H9 (cell line): ENCODE measurements around the gene SRM. TPM values are rescaled to one million over a fixed set of nuclear protein-coding genes. Genes with fewer than 3 reads are reported as not detected.

Experiments used
- DNase-seq: peaks from one replicate; pipeline ENCODE4 v3.0.0-alpha.2; 2017
- H2AFZ ChIP-seq: one replicate; pipeline ENCODE4 v1.6.1; 2013; ENCODE audit warnings: mild to moderate bottlenecking, low read length, control low read depth, moderate library complexity
- H2AK5ac ChIP-seq: 2 replicates; pipeline ENCODE4 v1.6.1; 2013; ENCODE audit warnings: low read length, control low read depth, mixed read lengths; ENCODE audit not compliant: insufficient read length
- H2BK120ac ChIP-seq: one replicate; pipeline ENCODE4 v1.6.1; 2013; ENCODE audit warnings: low read depth, mild to moderate bottlenecking, low read length, control low read depth, inconsistent platforms; ENCODE audit not compliant: poor library complexity, severe bottlenecking
- H2BK12ac ChIP-seq: 2 replicates; pipeline ENCODE4 v1.6.1; 2013; ENCODE audit warnings: low read length, control low read depth, mixed read lengths, low read depth; ENCODE audit not compliant: insufficient read length
- H2BK15ac ChIP-seq: 2 replicates; pipeline ENCODE4 v1.6.1; 2013; ENCODE audit warnings: low read depth, low read length, control low read depth
- H2BK20ac ChIP-seq: one replicate; pipeline ENCODE4 v1.6.1; 2013; ENCODE audit warnings: low read depth, mild to moderate bottlenecking, low read length, control low read depth, inconsistent platforms; ENCODE audit not compliant: poor library complexity, severe bottlenecking
- H2BK5ac ChIP-seq: 2 replicates; pipeline ENCODE4 v1.6.1; 2013; ENCODE audit warnings: low read length, control low read depth, mixed read lengths; ENCODE audit not compliant: insufficient read length
- H3K14ac ChIP-seq: 2 replicates; pipeline ENCODE4 v1.6.1; 2013; ENCODE audit warnings: low read length, control low read depth; ENCODE audit not compliant: insufficient read depth
- H3K18ac ChIP-seq: 2 replicates; pipeline ENCODE4 v1.6.1; 2013; ENCODE audit warnings: low read depth, mild to moderate bottlenecking, mixed read lengths, low read length, control low read depth; ENCODE audit not compliant: insufficient read length
- H3K23ac ChIP-seq: 2 replicates; pipeline ENCODE4 v1.6.1; 2013; ENCODE audit warnings: low read length, control low read depth, mixed read lengths, low read depth; ENCODE audit not compliant: insufficient read length
- H3K23me2 ChIP-seq: 2 replicates; pipeline ENCODE4 v1.6.1; 2013; ENCODE audit warnings: low read depth, mild to moderate bottlenecking, mixed read lengths, low read length, control low read depth; ENCODE audit not compliant: insufficient read length, poor library complexity, severe bottlenecking
- H3K27ac ChIP-seq: 2 replicates; pipeline ENCODE4 v1.5.1; 2013; ENCODE audit warnings: low read length, control low read depth, mixed read lengths, low read depth; ENCODE audit not compliant: insufficient read length
- H3K27me3 ChIP-seq: 2 replicates; pipeline ENCODE4 v1.6.1; 2013; ENCODE audit warnings: low read length, control low read depth, inconsistent platforms; ENCODE audit not compliant: insufficient read depth
- H3K4ac ChIP-seq: 2 replicates; pipeline ENCODE4 v1.6.1; 2013; ENCODE audit warnings: low read depth, mild to moderate bottlenecking, control low read depth, inconsistent platforms, low read length, moderate library complexity
- H3K4me1 ChIP-seq: 2 replicates; pipeline ENCODE4 v1.6.1; 2013; ENCODE audit warnings: low read length, control low read depth, inconsistent platforms; ENCODE audit not compliant: insufficient read depth
- H3K4me2 ChIP-seq: 2 replicates; pipeline ENCODE4 v1.6.1; 2013; ENCODE audit warnings: low read length, control low read depth, mixed read lengths; ENCODE audit not compliant: insufficient read length, insufficient read depth
- H3K56ac ChIP-seq: 2 replicates; pipeline ENCODE4 v1.6.1; 2013; ENCODE audit warnings: low read depth, mild to moderate bottlenecking, mixed read lengths, low read length, control low read depth; ENCODE audit not compliant: insufficient read length
- H3K79me1 ChIP-seq: 2 replicates; pipeline ENCODE4 v1.6.1; 2013; ENCODE audit warnings: low read depth, mild to moderate bottlenecking, moderate library complexity, low read length, control low read depth, inconsistent platforms; ENCODE audit not compliant: insufficient read depth, poor library complexity, severe bottlenecking
- H3K79me2 ChIP-seq: 2 replicates; pipeline ENCODE4 v1.6.1; 2013; ENCODE audit warnings: low read length, control low read depth, inconsistent platforms; ENCODE audit not compliant: insufficient read depth
- H3K9ac ChIP-seq: 2 replicates; pipeline ENCODE4 v1.6.1; 2013; ENCODE audit warnings: low read length, control low read depth, mixed read lengths; ENCODE audit not compliant: insufficient read length; ENCODE audit errors: extremely low read depth
- H3K9me3 ChIP-seq: one replicate; pipeline ENCODE4 v1.6.1; 2013; ENCODE audit warnings: low read depth, low read length, inconsistent platforms; ENCODE audit not compliant: control insufficient read depth
- H3T11ph ChIP-seq: one replicate; pipeline ENCODE4 v1.6.1; 2013; ENCODE audit warnings: mild to moderate bottlenecking, low read length, control low read depth, inconsistent platforms
- H4K20me1 ChIP-seq: one replicate; pipeline ENCODE4 v1.6.1; 2013; ENCODE audit not compliant: control insufficient read depth, insufficient read length, insufficient read depth
- H4K5ac ChIP-seq: 2 replicates; pipeline ENCODE4 v1.6.1; 2013; ENCODE audit warnings: low read depth, mild to moderate bottlenecking, mixed read lengths, low read length, control low read depth; ENCODE audit not compliant: insufficient read length
- H4K8ac ChIP-seq: replicated peaks from 2 replicates; pipeline ENCODE4 v1.6.1; 2013; ENCODE audit warnings: low read length, control low read depth, mixed read lengths, low read depth; ENCODE audit not compliant: insufficient read length
- H4K91ac ChIP-seq: 2 replicates; pipeline ENCODE4 v1.6.1; 2013; ENCODE audit warnings: low read depth, mild to moderate bottlenecking, moderate library complexity, mixed read lengths, low read length, control low read depth; ENCODE audit not compliant: insufficient read length
- H3K27ac Mint-ChIP-seq, 3 experiments: 2 replicates in 2 of 3; 3 replicates in 1 of 3; pipeline ENCODE4 v1.8.0; 2020 to 2021; ENCODE audit warnings: mixed read lengths in 3 of 3, mild to moderate bottlenecking in 1 of 3, moderate library complexity in 1 of 3
- H3K27me3 Mint-ChIP-seq: 2 replicates; pipeline ENCODE4 v1.8.0; 2021; ENCODE audit warnings: low read depth, mild to moderate bottlenecking, moderate library complexity, mixed read lengths
- H3K36me3 Mint-ChIP-seq, 3 experiments: 2 replicates in 2 of 3; 3 replicates in 1 of 3; pipeline ENCODE4 v1.8.0; 2020 to 2021; ENCODE audit warnings: low read depth in 3 of 3, mixed read lengths in 3 of 3; ENCODE audit not compliant: insufficient read depth in 1 of 3
- H3K4me1 Mint-ChIP-seq, 2 experiments: 2 replicates each; pipeline ENCODE4 v1.8.0; 2020; ENCODE audit warnings: mixed read lengths in 2 of 2
- H3K4me3 Mint-ChIP-seq, 2 experiments: 2 replicates in 1 of 2; 3 replicates in 1 of 2; pipeline ENCODE4 v1.8.0; 2020 to 2021; ENCODE audit warnings: mild to moderate bottlenecking in 2 of 2, mixed read lengths in 2 of 2, moderate library complexity in 1 of 2
- H3K9me3 Mint-ChIP-seq, 2 experiments: 2 replicates in 1 of 2; 3 replicates in 1 of 2; pipeline ENCODE4 v1.8.0; 2020; ENCODE audit warnings: mild to moderate bottlenecking in 2 of 2, mixed read lengths in 2 of 2, moderate library complexity in 1 of 2
- CTCF ChIP-seq: fragments of 200-600 bp; sonication (generic); conservative IDR thresholded peaks from 3 replicates; pipeline ENCODE4 v1.8.0; 2021; ENCODE audit warnings: antibody characterized with exemption, mild to moderate bottlenecking
- WGBS: extraction: QIAGEN DNeasy Blood & Tissue Kit; methylation state at CpG from one replicate; pipeline ENCODE4 v1.1.7; 2013; ENCODE audit warnings: missing lambda C conversion rate, low lambda C conversion rate, mixed read lengths; ENCODE audit not compliant: insufficient read length; ENCODE audit errors: extremely low coverage; 5-methylcytosine and 5-hydroxymethylcytosine counted together
- total RNA-seq: library from RNA; stranded (reverse); gene quantifications from 2 replicates; pipeline ENCODE4 v1.2.1, GENCODE V29; 2021

The SRM gene
- total RNA-seq, 1 experiment from 2014 or later = 196 TPM

- H3K4me3 Mint-ChIP-seq = no peak overlapping the region
- no CpG with 5 or more reads among the region's 18 CpGs for whole genome bisulfite sequencing
- no peak overlapping the region for H3K27ac Mint-ChIP-seq
- Histone ChIP-seq H3K14ac (no peak overlapping the region), H4K20me1 (no peaks in the 10 kb centered on the region), H3K23ac (no peak overlapping the region), H3K4ac (no peak overlapping the region), H3K18ac (no peak overlapping the region), H3K23me2 (no peaks in the 10 kb centered on the region), H3K27me3 (no peaks in the 10 kb centered on the region), H3K79me1 (no peaks in the 10 kb centered on the region), H2BK5ac (no peak overlapping the region), H4K8ac (no peak overlapping the region), H4K5ac (no peak overlapping the region), H2AK5ac (no peak overlapping the region), H3K9ac (no peak overlapping the region), H2BK120ac (no peak overlapping the region), H4K91ac (no peak overlapping the region), H2BK12ac (no peak overlapping the region), H3K9me3 (no peaks in the 10 kb centered on the region), H3T11ph (no peak overlapping the region), H3K79me2 (no peaks in the 10 kb centered on the region), H3K4me2 (no peak overlapping the region), H2BK15ac (no peak overlapping the region), H2AFZ (no peak overlapping the region), H2BK20ac (no peak overlapping the region), H3K4me1 (no peaks in the 10 kb centered on the region), H3K27ac (no peak overlapping the region), H3K56ac (no peak overlapping the region)
- no peaks in the 10 kb centered on the region for H3K9me3 Mint-ChIP-seq
- no peak for DNase-seq
- TF ChIP-seq CTCF = no peak
- H3K36me3 Mint-ChIP-seq = peaks cover 51 to 90% (median 80%) of the 10 kb centered on the region in 3 experiments
- H3K27me3 Mint-ChIP-seq = no peaks in the 10 kb centered on the region
- H3K4me1 Mint-ChIP-seq = peaks cover 2 to 5% of the 10 kb centered on the region in 2 experiments; a peak in 1 of 4 replicates
Measured at GRCh38 chr1:11067716-11068599, 8.1 kb upstream of the SRM start.
